Stimulated activated CD4-positive, alpha-beta T cell treated with anti-CD3 and anti-CD28 coated beads, Interleukin-12 subunit alpha, Interleukin-12 subunit beta, amount 100 ng/mL, for 48 hours (primary cell): Measurements from ENCODE around the gene PRR29.

Experiments used
- DNase-seq, 3 donors: peaks; one replicate each; pipeline ENCODE4 v3.0.0-alpha.2; 2020; ENCODE audit warnings: low read depth in 2 of 3, low spot score in 1 of 3

Gene PRR29

DNA sequence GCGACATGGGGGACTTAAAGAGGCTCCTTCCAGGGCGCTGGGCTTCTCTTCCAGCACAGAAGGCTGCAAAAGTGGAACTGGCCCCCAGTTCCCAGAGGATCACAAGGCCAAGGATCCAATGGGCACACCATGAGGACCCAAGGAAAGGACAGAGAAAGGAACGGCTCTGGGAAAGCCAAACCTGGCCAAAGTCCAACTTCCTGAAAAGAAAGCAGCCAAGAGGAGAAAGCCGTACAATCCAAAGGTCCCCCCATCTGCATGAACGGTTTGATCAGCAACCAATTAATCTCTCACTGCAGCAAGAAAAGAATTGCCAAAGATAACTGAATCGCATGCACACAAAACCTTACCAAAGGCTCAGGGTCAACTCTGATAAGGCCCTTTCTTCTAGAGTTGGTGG lies 42.1 kb downstream of the PRR29 start:
- no peak for DNase-seq

DNA sequence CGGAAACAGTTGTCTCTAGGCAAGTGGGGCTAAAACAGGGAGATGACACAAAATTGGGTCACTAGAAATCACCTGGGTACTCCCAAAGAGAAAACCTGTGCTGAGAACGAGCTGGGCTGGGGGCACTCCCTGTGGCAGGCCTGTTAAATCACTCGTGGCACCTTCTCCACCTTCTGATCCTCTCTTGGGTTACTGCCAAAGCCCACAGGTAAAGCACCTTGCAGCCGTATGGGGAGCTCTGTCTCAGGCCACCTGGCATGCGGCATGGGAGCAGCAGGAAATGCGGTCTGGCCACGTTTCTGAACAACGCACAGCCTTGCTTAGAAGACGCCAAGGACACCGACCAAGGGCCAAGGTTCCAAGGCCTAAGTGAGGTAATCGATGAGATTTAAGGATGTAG lies 43.8 kb downstream of the PRR29 start:
- DNase-seq, result no peak

DNA sequence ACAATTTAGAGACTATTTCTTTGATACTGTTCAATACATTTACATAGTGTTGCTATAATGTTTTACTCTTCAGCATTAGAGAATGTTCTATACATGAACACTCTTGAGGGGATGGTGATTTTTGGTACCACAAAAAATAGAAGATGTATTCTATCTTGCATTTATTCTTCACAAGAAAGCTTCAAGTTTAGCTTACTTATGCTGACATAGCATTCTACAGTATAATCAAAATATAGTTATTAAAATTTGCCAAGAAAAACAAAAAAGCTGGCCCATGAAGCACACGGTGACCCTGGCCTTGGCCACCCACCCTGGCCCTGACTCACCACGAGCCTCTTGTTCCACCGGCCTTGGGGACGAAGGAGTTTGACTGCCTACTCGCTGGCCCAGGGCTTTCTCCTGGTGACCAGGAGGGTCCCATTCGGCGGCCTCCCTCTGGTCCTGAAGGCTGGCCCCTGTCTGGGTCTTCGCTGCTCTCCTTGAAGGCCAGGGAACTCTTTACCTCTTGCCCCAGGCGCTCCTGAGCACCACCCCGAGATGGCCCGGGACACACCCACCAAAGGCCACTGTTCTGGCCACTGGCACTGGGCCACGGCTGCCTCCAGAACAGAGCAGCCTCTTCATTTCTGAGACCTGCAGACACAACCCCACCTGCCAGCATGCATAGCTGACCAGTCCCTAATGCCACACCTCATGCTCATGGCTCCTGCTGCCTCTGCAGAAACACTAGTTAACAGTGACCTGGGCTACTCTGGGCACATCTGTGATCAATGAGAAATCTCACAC lies 44.7 kb downstream of the PRR29 start:
- no peak for DNase-seq

DNA sequence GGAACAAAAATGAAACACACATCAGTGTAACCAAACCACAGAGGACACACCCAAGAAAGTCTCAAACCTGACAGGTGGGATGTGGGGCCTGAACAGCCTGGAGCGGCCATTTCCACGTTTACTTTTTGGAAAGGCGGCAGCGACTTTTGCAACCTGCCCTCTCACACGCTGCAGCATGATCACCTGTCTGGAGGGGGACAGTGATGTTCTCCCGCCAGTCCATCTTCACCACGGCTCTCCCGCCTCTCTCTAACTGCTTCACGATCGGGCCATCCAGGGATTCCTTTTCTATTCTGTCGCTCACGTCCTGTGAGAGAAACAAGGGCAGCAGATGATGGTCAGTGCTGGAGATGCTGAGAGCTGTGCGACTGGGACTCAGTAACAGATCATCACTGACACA lies 47.0 kb downstream of the PRR29 start:
- DNase-seq, result no peak

DNA sequence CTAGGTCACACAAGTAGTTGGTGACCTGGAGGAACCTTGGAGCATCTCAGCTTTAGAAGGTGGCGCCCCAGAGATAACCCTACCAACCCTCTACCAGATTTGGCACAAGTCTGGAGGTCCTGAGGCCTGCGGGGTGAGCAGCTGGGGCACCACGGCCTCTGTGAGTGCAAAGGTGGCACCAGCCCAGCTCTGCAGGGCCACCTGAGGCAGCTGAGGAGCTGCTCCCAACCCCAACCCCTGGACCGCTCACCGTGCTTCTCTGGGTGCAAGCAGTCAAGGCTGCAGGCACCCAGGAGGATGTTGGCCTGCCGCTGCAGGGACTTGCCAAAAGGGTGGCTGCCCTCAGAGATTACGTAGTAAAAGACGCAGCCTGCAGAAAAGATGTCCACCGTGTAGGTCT lies 50.7 kb downstream of the PRR29 start:
- DNase-seq, result no peak

DNA sequence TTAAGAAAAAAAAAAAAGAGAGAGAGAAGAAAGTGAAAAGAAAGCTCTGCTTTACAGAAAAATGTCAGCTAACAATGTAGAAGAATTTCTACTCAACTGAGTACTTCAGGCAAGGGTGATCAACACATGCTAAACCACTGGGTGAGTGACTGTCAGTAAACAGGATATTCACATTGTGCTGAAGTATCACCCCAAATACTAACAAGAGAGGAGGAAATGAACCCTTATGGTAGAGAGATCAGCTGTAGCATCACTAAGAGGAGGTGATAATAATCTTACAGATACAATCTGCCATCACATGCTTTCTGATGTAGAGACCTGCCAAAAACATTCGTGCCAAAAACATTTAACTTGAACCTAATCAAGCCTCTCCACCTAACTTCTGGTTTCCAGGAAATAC lies 53.0 kb downstream of the PRR29 start:
- DNase-seq, result no peak

DNA sequence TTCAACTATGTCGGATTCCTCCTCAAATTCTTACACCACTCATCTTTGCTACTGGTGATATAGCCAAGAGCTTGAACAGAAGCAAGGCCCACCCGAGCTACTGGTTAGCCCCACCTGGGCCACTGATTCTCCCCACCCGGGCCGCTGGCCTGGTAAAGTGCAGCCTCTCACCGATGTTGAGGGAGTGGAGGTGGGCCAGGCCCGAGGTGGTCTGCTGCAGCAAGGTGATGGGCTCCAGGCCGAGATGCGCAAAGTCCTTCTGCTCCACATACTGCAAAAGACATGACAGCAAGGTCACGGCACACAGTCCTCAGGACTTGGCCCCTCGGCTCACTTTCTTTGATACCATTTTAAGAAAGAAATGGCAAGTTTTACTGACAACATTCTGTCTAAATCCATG lies 55.0 kb downstream of the PRR29 start:
- DNase-seq, result no peak
